ENCODE measurements around the gene PSMD10. TPM values are rescaled to one million over a fixed set of nuclear protein-coding genes. Genes with fewer than 3 reads are reported as not detected.
A peak's percentile ranks its signal among the peaks of the same experiment; 100 is the strongest.

The PSMD10 gene
- total RNA-seq (2014; rRNA removed; shearing (Covaris generic)) (27.5 and 29.8 TPM in 2 replicates), total RNA-seq (2022) (42.7 and 43.9 TPM in 2 replicates), Bru-seq, nascent RNA (percentile 73 among the genes with signal in this experiment), BruChase-seq, experiment 1, labeled RNA remaining after a 6-hour chase (percentile 89 among the genes with signal in this experiment), BruChase-seq, experiment 2, labeled RNA remaining after a 2-hour chase (percentile 85 among the genes with signal in this experiment)
- long read RNA-seq, transcript PSMD10-204 (5 exons, 768 nt) = minor isoform, 6 of 76 reads
- long read RNA-seq, transcript PSMD10-201 (5 exons, 1,546 nt) = major isoform, 68 of 76 reads
- long read RNA-seq, partial matches to known transcripts = 0 of 76 reads
- long read RNA-seq, other reads (novel, unspliced or antisense) = 2 of 76 reads

GRCh38 chrX:108091264-108091877 is at the start of gene PSMD10, which contains the start of gene ATG4A:
Gene PSMD10, minus strand, starts transcription at chrX:108091542. Its CDS starts 22 bp downstream, at chrX:108091520.
Gene ATG4A, plus strand, starts transcription at chrX:108091778. Its CDS starts 49 bp downstream, at chrX:108091827.
- Histone ChIP-seq H3K9me2 (ENCODE audit: insufficient read depth, low read length) (no peaks in the 10 kb centered on the region), H2AFZ (ENCODE audit: low read length) (peak within 1 kb of the TSS; percentile 86), H3K4me1 (ENCODE audit: insufficient read depth, low read length, poor library complexity, severe bottlenecking) (peaks cover 5% of the 10 kb centered on the region), H3K4me3 (ENCODE audit: low read depth, low read length, poor library complexity, severe bottlenecking) (peak within 1 kb of the TSS; percentile 83), H3K79me2 (ENCODE audit: insufficient read depth, low read depth, low read length) (peaks cover 24% of the 10 kb centered on the region), H3K27ac (ENCODE audit: low read depth, low read length, poor library complexity, severe bottlenecking) (peak within 1 kb of the TSS; percentile 55), H4K20me1 (ENCODE audit: insufficient read depth, low read length) (no peaks in the 10 kb centered on the region), H3K9me3 (ENCODE audit: low read length) (no peaks in the 10 kb centered on the region), H3K36me3 (ENCODE audit: insufficient read depth, low read length) (peaks cover 21% of the 10 kb centered on the region), H3K4me2 (ENCODE audit: low read length) (peak within 1 kb of the TSS; percentile 95)
- CTCF ChIA-PET (ENCODE audit: unreplicated experiment) = interaction anchor here (0.6 kb wide), 1 partner anchor 1693 kb away, joined by 3 read pairs; no protein-coding TSS in a partner anchor
- no TSS peak for BruUV-seq (replicated peaks)
- POLR2A ChIA-PET = interaction anchor here (0.8 to 1.0 kb wide), 2 partner anchors 37 to 463 kb away, joined by 3 read pairs; partner anchors contain the start of gene PRPS1
- intact Hi-C loops (cut with micrococcal nuclease; ENCODE audit: unreplicated experiment) = loop anchor here (5.0 kb wide), 1 partner anchor 1479 kb away; the partner anchor contains the start of gene RADX
- DNase-seq (ENCODE audit: low spot score) = peak; percentile 91
- no peak for TF ChIP-seq CTCF (conservative IDR thresholded peaks at IDR 0.05; ENCODE audit: low read length)

- TF ChIP-seq CTCF (conservative IDR thresholded peaks at IDR 0.05; ENCODE audit: low read length) (peak; percentile 73), EZH2phosphoT487 (IDR thresholded peaks at IDR 0.05; ENCODE audit: borderline replicate concordance, low read depth, low read length) (no peak)
- CTCF ChIA-PET (ENCODE audit: unreplicated experiment) = no interaction called here
- Histone ChIP-seq H3K4me2 (ENCODE audit: low read length) (no peak overlapping the region), H3K9me3 (ENCODE audit: low read length) (no peaks in the 10 kb centered on the region), H4K20me1 (ENCODE audit: insufficient read depth, low read length) (no peaks in the 10 kb centered on the region), H3K9me2 (ENCODE audit: insufficient read depth, low read length) (no peaks in the 10 kb centered on the region), H2AFZ (ENCODE audit: low read length) (no peak overlapping the region), H3K4me1 (ENCODE audit: insufficient read depth, low read length, poor library complexity, severe bottlenecking) (no peaks in the 10 kb centered on the region), H3K4me3 (ENCODE audit: low read depth, low read length, poor library complexity, severe bottlenecking) (no peak overlapping the region), H3K36me3 (ENCODE audit: insufficient read depth, low read length) (peaks cover 4% of the 10 kb centered on the region; the same call in 1 of the 2 replicates), H3K27ac (ENCODE audit: low read depth, low read length, poor library complexity, severe bottlenecking) (no peak overlapping the region), H3K79me2 (ENCODE audit: insufficient read depth, low read depth, low read length) (no peaks in the 10 kb centered on the region)
- POLR2A ChIA-PET = no interaction called here
- peak; percentile 11 for DNase-seq (ENCODE audit: low spot score)
- intact Hi-C loops (cut with micrococcal nuclease; ENCODE audit: unreplicated experiment) = loop anchor here (10.0 kb wide), 1 partner anchor 114 kb away; no protein-coding TSS in a partner anchor
- no TSS peak for BruUV-seq (replicated peaks)
Observed at GRCh38 chrX:108138814-108139702, 47.7 kb upstream of the PSMD10 start.
